GM21786 (cell line): ENCODE data around the gene ELMOD1.

Experiments used
- ATAC-seq: cut with Tn5 transposase; IDR thresholded peaks from one replicate; pipeline ENCODE4 v1.9.1; 2021; ENCODE audit not compliant: unreplicated experiment

The ELMOD1 gene

GRCh38 chr11:107583629-107584195 is 7.2 kb upstream of the ELMOD1 start:
- no peak for ATAC-seq

- no peak for ATAC-seq
Measured at GRCh38 chr11:107587306-107587979, 3.5 kb upstream of the ELMOD1 start.

GRCh38 chr11:107591378-107592230 is 657 bp downstream of the ELMOD1 start:
- ATAC-seq = peak; percentile 26

DNA sequence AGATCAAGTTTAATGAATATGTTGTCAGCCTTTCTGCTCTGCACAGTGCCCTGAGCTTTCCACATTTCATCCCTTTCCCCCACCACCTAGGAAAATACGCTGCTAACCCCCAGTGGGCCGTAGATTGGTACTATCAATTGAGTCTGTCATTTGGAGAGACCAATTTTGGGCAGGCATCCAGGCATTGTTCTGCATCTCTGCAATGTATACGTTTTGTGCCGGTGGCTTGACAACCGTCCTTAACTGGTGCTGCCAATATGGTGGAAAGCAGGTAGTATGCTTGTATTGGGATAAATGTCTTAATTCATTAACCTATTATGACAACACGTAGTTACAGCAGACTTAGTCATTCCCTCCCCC is 1.3 kb downstream of the ELMOD1 start:
- ATAC-seq = no peak

GRCh38 chr11:107592813-107593212 is 1.9 kb downstream of the ELMOD1 start:
- no peak for ATAC-seq

GRCh38 chr11:107593951-107594350 is 3.0 kb downstream of the ELMOD1 start:
- ATAC-seq = no peak

- ATAC-seq = no peak
Measured at GRCh38 chr11:107594736-107595135, 3.8 kb downstream of the ELMOD1 start.

DNA sequence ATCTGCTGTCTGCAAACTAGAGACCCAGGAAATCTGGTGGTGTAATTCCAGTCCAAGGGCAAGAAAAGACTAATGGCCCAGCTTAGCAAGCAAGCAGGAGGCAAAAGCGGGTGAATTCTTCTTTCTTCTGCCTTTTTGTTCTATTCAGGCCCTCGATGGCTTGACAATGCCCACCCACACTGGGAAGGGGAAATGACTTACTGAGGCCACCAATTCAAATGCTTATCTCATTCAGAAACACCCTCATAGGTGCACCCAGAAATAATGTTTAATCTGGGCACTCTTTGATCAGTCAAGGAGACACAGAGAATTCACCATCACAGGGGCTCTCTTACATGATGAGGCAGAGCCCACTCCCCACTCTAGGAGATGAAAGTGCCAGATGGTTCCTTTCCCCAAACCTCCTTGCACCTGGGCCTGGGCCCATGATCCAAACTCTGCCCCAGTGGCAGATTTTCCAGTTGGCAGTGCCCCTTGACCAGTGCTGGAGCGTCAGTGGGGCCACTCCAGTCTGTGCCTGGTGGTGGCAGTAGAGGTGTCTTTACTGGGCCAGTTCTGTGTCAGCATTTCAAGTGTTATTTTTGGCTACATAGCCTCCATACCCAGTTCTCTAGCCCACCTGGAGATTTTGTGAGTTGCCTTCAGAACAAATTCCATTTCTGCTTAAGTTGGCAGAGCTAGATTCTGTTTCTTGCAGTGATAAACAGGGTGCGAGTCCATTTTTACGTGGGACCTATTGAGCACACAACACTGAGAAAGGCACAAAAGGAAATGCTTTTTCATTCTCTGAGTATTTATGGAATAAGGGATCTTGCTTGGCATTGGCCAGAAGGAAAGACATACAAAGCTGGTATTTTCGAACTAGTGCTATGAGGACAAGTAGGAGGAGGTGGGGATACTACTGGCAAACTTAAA is 7.5 kb downstream of the ELMOD1 start:
- ATAC-seq = peak; percentile 84

DNA sequence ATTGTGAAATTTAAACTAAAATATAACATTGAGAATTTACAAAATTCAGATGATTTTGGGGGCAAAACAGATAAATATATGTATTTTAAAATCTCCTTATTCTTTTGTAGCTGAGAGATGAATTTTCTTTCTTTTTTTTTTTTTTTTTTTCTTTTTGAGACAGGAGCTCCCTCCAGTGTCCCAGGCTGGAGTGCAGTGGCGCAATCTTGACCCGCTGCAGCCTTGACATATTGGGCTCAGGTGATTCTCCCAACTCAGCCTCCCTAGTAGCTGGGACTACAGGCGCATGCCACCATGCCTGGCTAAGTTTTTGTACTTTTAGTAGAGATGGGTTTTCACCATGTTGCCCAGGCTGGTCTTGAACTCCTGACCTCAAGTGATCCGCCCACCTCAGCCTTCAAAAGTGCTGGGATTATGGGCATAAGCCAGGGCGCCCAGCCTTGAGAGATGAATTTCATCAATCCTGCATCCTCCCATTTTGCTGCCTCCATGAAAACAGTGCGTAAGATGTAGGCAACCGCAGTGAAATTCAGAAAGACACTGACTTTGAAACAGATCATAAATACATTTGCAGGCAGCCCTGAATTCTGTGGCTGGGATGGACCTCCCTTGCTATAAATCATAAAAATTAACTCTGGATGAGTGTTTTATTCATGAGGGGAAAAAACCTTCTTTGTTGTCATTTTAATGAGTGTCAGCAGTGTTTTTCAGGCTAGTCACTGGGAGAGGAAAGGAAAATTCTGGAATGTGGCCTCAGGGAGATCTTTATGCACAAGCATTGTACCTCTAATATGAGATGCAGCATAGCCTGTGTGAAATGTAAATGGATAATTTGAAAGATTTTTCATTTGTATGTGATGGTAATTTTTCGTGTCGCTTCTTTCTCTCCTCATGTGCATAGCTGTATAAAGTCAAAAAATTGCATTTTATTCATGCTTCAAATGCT is 14.4 kb downstream of the ELMOD1 start:
- no peak for ATAC-seq

DNA sequence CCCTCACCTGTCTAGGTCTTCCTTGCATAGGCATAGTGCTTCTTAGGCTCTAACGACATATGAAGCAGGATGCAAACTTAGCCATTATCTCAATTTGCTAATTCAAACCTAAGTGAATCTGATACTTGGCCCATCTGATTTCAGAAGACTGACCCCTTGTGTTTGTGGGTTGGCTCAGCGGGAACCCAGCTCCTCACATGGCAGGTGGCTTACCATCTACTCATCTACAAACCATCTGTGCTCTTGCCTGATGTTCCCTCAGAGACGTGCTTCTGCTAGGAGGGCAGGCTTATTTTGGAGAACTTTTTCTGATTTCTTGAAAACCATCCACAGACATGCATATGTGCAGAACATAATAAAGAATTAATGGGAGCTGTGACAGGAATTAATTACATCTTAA is 15.2 kb downstream of the ELMOD1 start:
- ATAC-seq = no peak

GRCh38 chr11:107608809-107609208 is 17.9 kb downstream of the ELMOD1 start:
- no peak for ATAC-seq

DNA sequence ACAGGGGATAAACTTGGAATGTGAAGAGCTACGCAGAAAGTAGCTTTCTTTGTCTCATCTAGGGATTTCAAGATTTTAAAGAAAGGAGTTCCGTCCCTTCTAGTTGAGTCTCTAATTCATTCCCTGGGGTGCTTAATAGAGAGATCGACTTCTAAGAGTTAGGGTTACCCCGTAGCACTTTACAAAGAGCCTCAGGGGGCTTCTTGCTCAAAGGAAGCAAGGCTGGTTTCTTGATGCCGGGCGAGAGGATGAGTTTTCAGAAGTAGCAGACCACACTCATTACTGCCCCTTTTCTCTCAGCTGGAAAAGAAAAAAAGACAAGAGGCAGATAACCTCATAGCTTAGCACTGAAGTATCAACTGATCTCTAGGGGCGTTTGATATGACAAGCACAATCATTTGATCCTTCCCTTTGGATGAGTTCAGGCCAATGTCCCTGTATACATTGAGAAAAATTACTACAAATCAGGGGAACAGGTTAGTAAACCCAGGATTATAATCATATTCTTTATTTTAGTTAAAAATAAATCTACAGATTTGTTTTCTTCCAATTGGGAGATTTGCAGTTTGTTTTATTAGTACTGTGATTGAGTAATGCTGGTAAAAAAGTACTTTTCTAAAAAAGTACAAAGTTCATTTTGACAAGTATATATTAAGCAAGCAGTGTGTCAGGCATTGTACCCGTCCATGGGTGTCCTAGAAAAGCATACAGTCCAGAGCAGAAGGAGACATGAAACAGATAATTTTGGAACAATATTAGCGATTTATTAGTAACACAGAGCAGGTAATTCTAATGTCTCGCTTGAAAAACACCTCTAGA is 18.7 kb downstream of the ELMOD1 start:
- no peak for ATAC-seq

- no peak for ATAC-seq
Measured at GRCh38 chr11:107612445-107612844, 21.5 kb downstream of the ELMOD1 start.

DNA sequence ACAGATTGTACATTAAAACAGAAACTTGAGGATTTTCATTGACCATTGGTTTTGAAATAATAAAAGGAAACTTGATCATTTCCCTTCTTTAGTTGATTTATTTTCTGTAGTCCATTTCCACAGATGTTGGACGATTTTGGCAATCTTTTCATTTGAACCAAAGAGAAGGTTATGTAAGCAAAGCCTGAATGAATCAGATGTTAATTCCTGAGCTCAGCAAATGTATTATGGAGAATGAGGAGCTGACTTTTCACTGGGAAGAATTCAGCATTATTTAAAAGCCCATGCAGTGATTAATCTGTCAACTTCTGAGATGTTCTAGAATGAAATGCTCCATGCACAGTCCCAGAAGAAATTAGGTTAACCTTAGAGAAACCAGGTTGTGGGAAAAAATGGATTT is 29.0 kb downstream of the ELMOD1 start:
- no peak for ATAC-seq

DNA sequence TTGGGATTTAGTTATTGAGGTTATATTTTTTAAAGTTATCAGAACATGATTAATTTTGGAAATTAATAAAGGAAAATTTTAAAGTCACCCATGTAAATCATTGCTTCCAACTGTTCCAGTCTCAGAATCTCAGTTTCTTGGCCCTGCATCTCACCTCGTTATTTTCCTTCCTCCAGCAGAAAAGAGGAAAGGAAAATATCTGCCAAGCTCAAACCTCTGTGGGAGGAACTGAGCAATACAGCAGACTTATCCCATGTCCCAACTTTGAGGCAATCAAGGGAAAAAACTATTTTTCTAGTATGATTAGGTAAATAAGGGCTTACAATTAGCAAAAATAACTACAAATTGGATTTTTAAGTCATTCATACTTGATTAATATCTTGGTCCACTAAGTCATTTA is 30.1 kb downstream of the ELMOD1 start:
- no peak for ATAC-seq

DNA sequence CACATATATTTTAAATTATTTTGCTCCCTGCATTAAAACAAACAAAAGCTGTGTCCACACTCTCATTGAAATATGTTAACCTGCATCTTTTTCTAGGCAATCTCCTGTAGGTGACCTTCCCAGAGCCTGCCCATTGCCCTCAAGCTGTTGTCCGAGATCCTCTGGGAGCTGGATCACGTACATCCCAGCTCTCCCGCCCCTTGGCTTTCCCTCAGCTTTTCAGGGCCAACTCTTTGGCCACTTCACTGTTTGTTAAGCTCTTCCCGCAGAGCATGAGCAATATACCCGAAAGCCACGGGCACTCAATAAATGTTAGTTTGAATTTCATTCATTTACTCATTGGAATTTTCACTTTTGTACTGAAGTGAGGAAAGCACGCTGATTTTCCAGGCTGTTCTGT is 32.2 kb downstream of the ELMOD1 start:
- no peak for ATAC-seq

DNA sequence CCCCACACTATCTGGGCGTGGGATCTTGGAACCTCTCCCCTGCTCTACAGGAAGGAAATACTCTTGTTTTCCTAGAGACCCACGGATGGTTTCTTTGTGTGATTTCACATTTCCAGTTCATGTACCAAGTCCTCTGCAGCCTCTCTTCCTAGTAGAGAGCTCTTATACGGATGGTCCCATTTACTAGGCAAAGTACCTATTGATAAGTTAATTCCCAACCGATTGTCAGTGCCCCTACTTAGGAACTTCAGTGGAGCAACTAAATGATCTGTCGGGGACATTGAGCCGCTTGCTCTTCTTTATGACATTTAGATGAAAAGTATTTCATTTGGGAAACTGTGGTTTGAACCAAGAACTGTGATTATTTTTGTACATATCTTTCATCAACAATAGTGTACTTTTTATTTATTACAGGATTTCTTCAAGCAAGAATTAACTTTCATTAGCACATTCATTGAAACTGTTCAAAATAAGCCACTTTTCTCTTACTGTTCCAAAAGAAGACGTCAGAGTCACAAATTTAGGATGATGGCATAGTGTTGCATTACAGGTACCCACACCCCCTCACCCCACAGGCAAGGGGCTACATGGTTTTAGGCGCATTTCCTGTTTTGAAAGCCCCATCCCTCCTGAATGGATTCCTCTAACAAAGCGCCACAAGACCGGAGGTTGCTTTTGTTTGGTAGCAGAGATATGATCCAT is 34.2 kb downstream of the ELMOD1 start:
- no peak for ATAC-seq

- ATAC-seq = no peak
Measured at GRCh38 chr11:107625685-107625989, 34.7 kb downstream of the ELMOD1 start.

GRCh38 chr11:107631043-107631442 is 40.1 kb downstream of the ELMOD1 start:
- no peak for ATAC-seq
